Activated CD4-positive, alpha-beta T cell treated with anti-CD3 and anti-CD28 coated beads, Interleukin-2, amount 50 U/mL, for 4 hours (primary cell): ENCODE results near the gene SYMPK.
A peak's percentile ranks its signal among the peaks of the same experiment; 100 is the strongest.
"Not testable (repeated sequence)": the region's sequence is repeated elsewhere in the genome, so short reads cannot be mapped to it uniquely, and the experiment has no call there.

Source experiments
- DNase-seq, 2 experiments: peaks; one replicate each; pipeline ENCODE4 v3.0.0-alpha.2; 2020

SYMPK gene

GRCh38 chr19:45800070-45800553 is 62.8 kb downstream of the SYMPK start:
- no peak for DNase-seq

- DNase-seq = not testable (repeated sequence)
Measured at GRCh38 chr19:45799541-45799940, 63.4 kb downstream of the SYMPK start.

GRCh38 chr19:45798995-45799517 is 63.9 kb downstream of the SYMPK start:
- peak; percentile 46 to 57 for DNase-seq

GRCh38 chr19:45794627-45795026 is 68.3 kb downstream of the SYMPK start:
- no peak for DNase-seq

- no peak for DNase-seq
Measured at GRCh38 chr19:45793876-45794275, 69.1 kb downstream of the SYMPK start.

- DNase-seq = no peak
Measured at GRCh38 chr19:45793178-45793564, 69.8 kb downstream of the SYMPK start.

- peak; percentile 99 for DNase-seq
Measured at GRCh38 chr19:45792470-45793177, 70.3 kb downstream of the SYMPK start, which contains the start of gene DMWD. Gene DMWD, minus strand, starts transcription at chr19:45792845. Its CDS starts 89 bp downstream, at chr19:45792756.

GRCh38 chr19:45791744-45792469 is 71.0 kb downstream of the SYMPK start:
- DNase-seq = no peak

- no peak for DNase-seq
Measured at GRCh38 chr19:45790942-45791341, 72.0 kb downstream of the SYMPK start.

- no peak for DNase-seq
Measured at GRCh38 chr19:45789035-45789786, 73.7 kb downstream of the SYMPK start.

GRCh38 chr19:45786533-45786894 is 76.4 kb downstream of the SYMPK start:
- no peak for DNase-seq

- DNase-seq = no peak
Measured at GRCh38 chr19:45785781-45786532, 77.0 kb downstream of the SYMPK start.

GRCh38 chr19:45785097-45785496 is 77.8 kb downstream of the SYMPK start:
- no peak for DNase-seq

GRCh38 chr19:45784096-45784495 is 78.9 kb downstream of the SYMPK start:
- DNase-seq = no peak

GRCh38 chr19:45782820-45783785 is 79.8 kb downstream of the SYMPK start:
- no peak for DNase-seq

GRCh38 chr19:45782162-45782691 is 80.7 kb downstream of the SYMPK start, which contains the start of gene DMPK:
Gene DMPK, minus strand, starts transcription at chr19:45782490. Its CDS starts 138 bp downstream, at chr19:45782352.
- DNase-seq = no peak

- DNase-seq = no peak
Measured at GRCh38 chr19:45781214-45782161, 81.5 kb downstream of the SYMPK start.

- DNase-seq = no peak
Measured at GRCh38 chr19:45780448-45781213, 82.3 kb downstream of the SYMPK start.

- DNase-seq = no peak
Measured at GRCh38 chr19:45780146-45780447, 82.8 kb downstream of the SYMPK start.
